HG03460 (cell line): ENCODE data around the gene FDX1.

ENCODE experiments used
- ATAC-seq: cut with Tn5 transposase; IDR thresholded peaks from one replicate; pipeline ENCODE4 v1.9.1; 2021; ENCODE audit not compliant: unreplicated experiment

The FDX1 gene

GRCh38 chr11:110505528-110506284 is 76.0 kb downstream of the FDX1 start:
- ATAC-seq = no peak

GRCh38 chr11:110507328-110507727 is 77.6 kb downstream of the FDX1 start:
- ATAC-seq = no peak

GRCh38 chr11:110508786-110509185 is 79.0 kb downstream of the FDX1 start:
- no peak for ATAC-seq

GRCh38 chr11:110509472-110509871 is 79.7 kb downstream of the FDX1 start:
- no peak for ATAC-seq

- no peak for ATAC-seq
Measured at GRCh38 chr11:110512026-110512425, 82.3 kb downstream of the FDX1 start.

- ATAC-seq = no peak
Measured at GRCh38 chr11:110513259-110513801, 83.6 kb downstream of the FDX1 start.

GRCh38 chr11:110513846-110514437 is 84.2 kb downstream of the FDX1 start:
- no peak for ATAC-seq
